Stimulated activated CD8-positive, alpha-beta memory T cell treated with anti-CD3 and anti-CD28 coated beads, Interleukin-12 subunit alpha, Interleukin-12 subunit beta, amount 100 ng/mL, for 4 hours (primary cell): ENCODE measurements around the gene CMTM2.
"Not testable (repeated sequence)": the region's sequence is repeated elsewhere in the genome, so short reads cannot be mapped to it uniquely, and the experiment has no call there.

Experiments used
- DNase-seq: peaks from one replicate; pipeline ENCODE4 v3.0.0-alpha.2; 2020; ENCODE audit warnings: low read depth

The CMTM2 gene

GRCh38 chr16:66630561-66631260, 51.4 kb downstream of the CMTM2 start:
- DNase-seq, result not testable (repeated sequence)

GRCh38 chr16:66631558-66631957, 52.3 kb downstream of the CMTM2 start:
- not testable (repeated sequence) for DNase-seq

GRCh38 chr16:66634527-66635196, 55.4 kb downstream of the CMTM2 start:
- no peak for DNase-seq

GRCh38 chr16:66635406-66635805, 56.1 kb downstream of the CMTM2 start:
- DNase-seq, result no peak

GRCh38 chr16:66636199-66636598, 56.9 kb downstream of the CMTM2 start:
- DNase-seq, result no peak

- DNase-seq, result no peak
These were observed 58.5 kb downstream of the CMTM2 start for GRCh38 chr16:66637806-66638205.
